AG04449 (cell line): ENCODE measurements around the gene NT5C2.
"Not testable (repeated sequence)": the region's sequence is repeated elsewhere in the genome, so short reads cannot be mapped to it uniquely, and the experiment has no call there.

Experiments
- CTCF ChIA-PET: fragments of 350-600 bp; formaldehyde crosslinking; extraction: SDS; loops from one replicate; lab custom pipeline; 2021; ENCODE audit warnings: antibody characterized with exemption; lab: Yijun Ruan, JAX
- POLR2A ChIA-PET: fragments of 400-600, 350-600 bp; formaldehyde crosslinking; extraction: SDS; loops from one replicate; lab custom pipeline; 2020; ENCODE audit warnings: antibody characterized with exemption, inconsistent platforms; lab: Yijun Ruan, JAX
- DNase-seq: peaks from one replicate; pipeline ENCODE4 v3.0.0-alpha.2; 2010; ENCODE audit warnings: low read depth, low spot score
- H3K4me3 ChIP-seq: 2 replicates; pipeline ENCODE4 v1.5.1; 2011; ENCODE audit warnings: low read depth, mild to moderate bottlenecking, control low read depth, low read length
- CTCF ChIP-seq: IDR thresholded peaks from one replicate; pipeline ENCODE4 v1.5.1; 2011; ENCODE audit warnings: mild to moderate bottlenecking, moderate library complexity, low read length, control low read depth, inconsistent platforms; ENCODE audit not compliant: insufficient read depth; ENCODE audit errors: missing control alignments

NT5C2 gene

GRCh38 chr10:103232131-103232673, 39.1 kb upstream of the NT5C2 start:
- no peak for DNase-seq
- POLR2A ChIA-PET = interaction anchor here (0.7 to 2.7 kb wide), 2 partner anchors 40 to 87 kb away, joined by 4 to 30 read pairs; partner anchors contain the start of gene NT5C2
- TF ChIP-seq CTCF = no peak
- CTCF ChIA-PET = interaction anchor here (0.8 to 3.2 kb wide), 6 partner anchors 10 to 505 kb away, joined by 3 to 11 read pairs (median 3); no protein-coding TSS in a partner anchor
- no peak overlapping the region for H3K4me3 ChIP-seq

GRCh38 chr10:103231047-103231551, 38.0 kb upstream of the NT5C2 start:
- no peak overlapping the region for H3K4me3 ChIP-seq
- peak; percentile 87 for DNase-seq
- ChIA-PET CTCF (interaction anchor here (1.0 to 3.2 kb wide), 3 partner anchors 11 to 40 kb away, joined by 3 to 11 read pairs (median 6); no protein-coding TSS in a partner anchor), POLR2A (interaction anchor here (0.6 to 2.7 kb wide), 7 partner anchors 15 to 267 kb away, joined by 3 to 30 read pairs (median 4); partner anchors contain the start of gene NT5C2)
- TF ChIP-seq CTCF = no peak

- TF ChIP-seq CTCF = no peak
- ChIA-PET POLR2A (interaction anchor here (0.7 to 1.5 kb wide), 3 partner anchors 33 to 586 kb away, joined by 3 to 6 read pairs (median 5); partner anchors contain the start of gene NT5C2), CTCF (interaction anchor here (0.8 to 2.2 kb wide), 5 partner anchors 10 to 35 kb away, joined by 3 to 9 read pairs (median 4); partner anchors contain the start of gene NT5C2)
- H3K4me3 ChIP-seq = no peak overlapping the region
- no peak for DNase-seq
These were observed 34.3 kb upstream of the NT5C2 start for GRCh38 chr10:103227416-103227815.

- ChIA-PET POLR2A (no interaction called here), CTCF (no interaction called here)
- DNase-seq = no peak
- TF ChIP-seq CTCF = no peak
- no peak overlapping the region for H3K4me3 ChIP-seq
These were observed 32.9 kb upstream of the NT5C2 start for GRCh38 chr10:103225939-103226338.

GRCh38 chr10:103224721-103225120, 31.6 kb upstream of the NT5C2 start:
- CTCF ChIA-PET, DNase-seq, POLR2A ChIA-PET, H3K4me3 ChIP-seq: not testable (repeated sequence)

- TF ChIP-seq CTCF = no peak
- ChIA-PET CTCF (no interaction called here), POLR2A (no interaction called here)
- DNase-seq = no peak
- no peak overlapping the region for H3K4me3 ChIP-seq
These were observed 31.1 kb upstream of the NT5C2 start for GRCh38 chr10:103224133-103224532.

- POLR2A ChIA-PET = interaction anchor here (1.1 kb wide), 1 partner anchor 15 kb away, joined by 6 read pairs; no protein-coding TSS in a partner anchor
- not testable (repeated sequence) for H3K4me3 ChIP-seq, DNase-seq
- CTCF ChIA-PET = interaction anchor here (0.9 to 1.4 kb wide), 2 partner anchors 12 to 22 kb away, joined by 4 read pairs; no protein-coding TSS in a partner anchor
These were observed 23.3 kb upstream of the NT5C2 start for GRCh38 chr10:103216362-103216761.
